Epidermal melanocyte (primary cell): ENCODE results near the gene VSNL1.

Source experiments
- DNase-seq: peaks from one replicate; pipeline ENCODE4 v3.0.0; 2011; ENCODE audit warnings: low spot score; ENCODE audit not compliant: insufficient read length

Gene VSNL1

DNA sequence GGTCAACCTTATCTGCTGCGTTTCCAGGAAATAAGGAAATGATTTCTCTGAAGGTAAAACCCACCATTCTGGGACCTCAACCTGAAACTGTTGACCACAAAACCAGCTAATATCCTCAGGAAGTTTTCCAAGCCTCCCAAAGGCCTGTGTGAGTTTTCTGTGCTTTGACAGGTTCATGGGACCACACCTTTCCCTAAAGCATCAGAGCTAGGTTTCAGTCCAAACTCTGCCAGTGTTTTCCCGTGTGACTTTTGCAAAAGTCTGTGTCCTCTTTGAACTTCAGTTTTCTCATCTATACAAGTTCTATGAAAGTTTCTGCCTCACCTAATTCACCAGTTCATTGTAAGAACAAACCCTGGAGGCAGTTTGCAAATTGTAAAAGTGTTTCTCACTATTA lies 39.8 kb downstream of the VSNL1 start:
- no peak for DNase-seq

DNA sequence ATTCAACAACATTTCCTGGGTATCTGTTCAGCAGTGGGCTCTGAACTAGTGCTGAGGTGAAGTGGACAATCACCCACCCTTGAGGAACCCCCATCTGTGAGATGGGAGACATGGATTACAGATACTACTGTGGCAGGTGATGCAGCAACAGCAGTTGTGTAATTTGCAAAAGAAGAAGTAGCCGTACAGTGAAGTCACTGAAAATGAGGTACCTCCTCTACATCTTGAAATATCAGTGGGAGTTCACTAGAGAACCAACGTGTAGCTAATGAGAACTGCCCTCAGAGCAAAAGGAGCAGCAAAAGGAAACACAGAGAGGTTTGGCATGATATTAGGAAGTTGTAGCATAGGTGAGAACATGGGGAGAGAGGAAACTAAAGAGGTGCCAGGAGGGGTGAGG lies 41.3 kb downstream of the VSNL1 start:
- DNase-seq: no peak

- no peak for DNase-seq
Observed at GRCh38 chr2:17583166-17583565, 42.7 kb downstream of the VSNL1 start.

GRCh38 chr2:17583646-17584045 lies 43.1 kb downstream of the VSNL1 start:
- DNase-seq: no peak

- DNase-seq: no peak
Observed at GRCh38 chr2:17584689-17585088, 44.2 kb downstream of the VSNL1 start.

DNA sequence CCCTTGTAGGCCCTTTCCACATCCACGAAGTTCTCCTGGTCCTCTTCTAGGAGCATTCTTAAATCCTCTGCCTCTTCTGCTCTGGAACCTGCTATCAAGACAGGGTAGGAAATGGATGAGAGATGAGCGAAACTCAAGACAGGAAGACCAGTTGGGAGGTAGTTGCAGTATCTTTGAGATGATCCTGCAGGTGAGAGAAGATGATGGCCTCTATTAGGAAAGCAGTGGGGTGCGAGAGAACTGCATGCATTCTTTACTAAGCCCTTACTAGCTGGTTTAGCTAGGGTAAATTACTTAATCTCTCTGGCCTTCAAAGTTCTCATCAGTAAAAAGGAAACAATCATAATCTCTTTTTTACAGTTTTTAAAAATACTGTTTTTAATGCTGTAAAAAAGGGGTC lies 47.0 kb downstream of the VSNL1 start:
- no peak for DNase-seq

GRCh38 chr2:17588031-17588430 lies 47.5 kb downstream of the VSNL1 start:
- no peak for DNase-seq

DNA sequence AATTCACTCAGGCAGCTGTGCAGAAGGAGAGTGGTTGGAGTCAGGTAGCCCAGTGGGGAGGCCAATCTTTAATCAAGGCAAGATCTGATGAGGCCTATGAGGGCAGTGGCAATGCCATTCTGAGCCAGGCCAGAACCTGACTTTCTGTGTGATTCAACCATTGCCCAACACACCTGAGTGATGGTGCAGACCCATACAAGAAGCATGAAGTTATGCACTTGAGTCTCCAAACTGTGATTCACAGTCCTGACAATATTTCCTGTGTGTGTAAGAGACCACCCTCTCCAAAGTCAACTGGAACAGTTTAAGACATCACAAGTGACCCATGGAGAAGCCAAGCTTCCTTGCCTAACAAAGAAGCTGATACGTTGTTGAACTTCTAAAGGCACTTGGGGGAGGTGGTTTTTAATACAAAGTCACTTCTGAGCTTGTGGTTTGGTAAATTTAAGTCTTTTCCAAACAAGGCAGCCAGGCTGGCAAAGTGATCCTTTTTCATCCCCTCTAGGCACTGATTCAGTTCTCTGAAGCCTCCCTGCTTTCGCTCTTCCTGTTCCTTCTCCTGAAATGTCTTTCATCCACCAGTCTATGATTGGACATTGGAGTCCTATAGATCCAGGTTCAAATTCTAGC lies 49.0 kb downstream of the VSNL1 start:
- DNase-seq: no peak

- DNase-seq: no peak
Observed at GRCh38 chr2:17590342-17590911, 49.9 kb downstream of the VSNL1 start.

- no peak for DNase-seq
Observed at GRCh38 chr2:17591846-17592245, 51.4 kb downstream of the VSNL1 start.

- DNase-seq: no peak
Observed at GRCh38 chr2:17592731-17593409, 52.4 kb downstream of the VSNL1 start.

DNA sequence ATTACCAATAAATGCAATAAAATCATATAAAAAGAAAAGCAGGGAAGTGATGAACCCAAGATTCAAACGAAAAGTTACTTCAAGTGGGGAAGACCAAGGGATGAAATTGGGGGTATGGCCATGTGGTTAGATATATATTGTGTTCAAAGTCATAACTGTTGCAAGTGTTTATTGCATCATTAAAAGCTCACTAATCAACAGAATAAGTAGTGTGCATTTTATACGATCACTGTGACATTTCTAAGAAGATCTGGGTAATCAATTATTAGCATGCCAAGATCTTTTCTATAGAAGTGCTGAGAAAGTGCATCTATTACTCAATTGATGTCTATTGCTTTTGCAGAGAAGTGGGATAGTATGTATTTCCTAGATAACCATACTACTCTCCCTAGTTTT lies 52.9 kb downstream of the VSNL1 start:
- no peak for DNase-seq

- DNase-seq: no peak
Observed at GRCh38 chr2:17593841-17594491, 53.5 kb downstream of the VSNL1 start.

DNA sequence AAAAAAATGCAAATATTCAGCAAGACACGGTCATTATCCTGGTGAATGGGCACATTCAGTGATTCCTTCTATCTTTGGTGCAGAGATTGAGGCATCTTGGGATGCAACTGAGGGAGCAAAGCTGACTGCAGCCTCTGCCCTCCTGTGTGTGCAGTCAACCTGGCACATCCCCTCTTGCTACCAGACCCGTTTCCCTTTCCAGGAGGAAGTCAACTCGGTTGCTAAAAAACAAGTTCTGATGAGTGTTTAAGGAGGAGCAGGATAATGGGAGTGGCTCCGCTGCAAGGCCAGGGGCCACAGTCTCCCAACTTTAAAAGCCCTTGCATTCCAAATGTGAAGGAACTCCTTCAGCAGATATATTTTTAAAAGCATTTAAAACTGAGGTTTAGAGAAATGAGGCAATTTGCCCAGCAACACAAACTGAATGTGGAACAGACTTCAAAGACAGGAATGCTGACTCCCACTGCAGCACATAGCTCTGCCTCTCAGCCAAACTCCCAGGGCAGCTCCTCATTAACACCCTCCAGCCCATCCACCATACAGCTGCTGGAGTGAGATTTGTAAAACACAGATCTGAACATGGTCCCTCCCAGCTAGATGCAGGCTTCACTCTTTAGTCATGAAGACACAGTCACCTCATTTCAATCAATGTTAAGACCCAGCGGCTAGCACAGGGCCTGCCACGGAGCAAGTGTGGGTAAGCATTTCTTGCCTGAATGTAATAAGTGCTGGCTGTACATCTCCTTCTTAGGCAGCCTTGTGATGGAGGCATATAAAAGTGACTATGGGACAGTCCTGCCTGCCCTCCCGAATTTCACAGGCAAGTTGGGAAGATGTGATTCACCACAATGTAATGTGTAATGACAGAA lies 54.3 kb downstream of the VSNL1 start:
- no peak for DNase-seq

GRCh38 chr2:17599617-17600016 lies 59.1 kb downstream of the VSNL1 start:
- DNase-seq: no peak

GRCh38 chr2:17600556-17601204 lies 60.2 kb downstream of the VSNL1 start:
- no peak for DNase-seq

DNA sequence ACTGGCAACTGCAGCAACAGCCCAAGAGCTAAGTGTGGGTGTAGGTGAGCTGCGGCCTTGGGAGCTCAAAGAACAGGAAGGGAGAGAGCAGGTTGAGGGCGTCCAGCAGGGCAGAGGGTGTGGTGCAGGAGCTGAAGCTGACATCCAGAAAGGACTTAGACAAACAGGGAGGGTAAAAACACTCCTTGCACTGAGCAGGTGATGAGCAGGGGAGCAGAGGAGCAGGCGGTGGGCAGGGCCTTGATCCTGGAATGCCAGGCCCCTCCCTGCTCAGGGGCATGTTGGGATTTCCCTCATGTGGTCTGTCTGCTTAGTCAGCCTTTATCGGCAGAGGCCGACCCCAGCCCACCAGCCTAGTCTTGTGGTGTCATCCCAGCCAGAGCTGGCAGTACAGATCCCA lies 63.6 kb downstream of the VSNL1 start:
- DNase-seq: no peak

- no peak for DNase-seq
Observed at GRCh38 chr2:17605696-17606095, 65.2 kb downstream of the VSNL1 start.

DNA sequence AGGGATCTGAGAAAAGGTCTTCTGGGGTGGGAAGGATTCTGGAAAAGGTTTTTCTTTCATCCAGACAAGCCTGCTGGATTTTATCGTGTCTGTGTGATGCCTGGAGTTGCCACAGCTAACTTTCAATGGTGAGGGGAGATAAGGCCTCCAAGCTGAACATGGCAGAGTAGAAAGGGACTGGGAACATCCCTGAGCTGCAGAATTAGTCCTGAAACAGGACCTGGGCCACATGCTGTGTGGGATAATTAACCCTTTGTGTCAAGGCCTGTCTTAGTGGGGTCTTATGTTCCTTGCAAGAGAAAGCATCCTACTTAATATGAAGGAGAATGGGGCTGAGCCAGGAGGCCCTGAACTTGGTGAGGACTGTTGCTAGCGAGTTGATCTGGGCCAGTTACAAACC lies 66.4 kb downstream of the VSNL1 start:
- DNase-seq: no peak

DNA sequence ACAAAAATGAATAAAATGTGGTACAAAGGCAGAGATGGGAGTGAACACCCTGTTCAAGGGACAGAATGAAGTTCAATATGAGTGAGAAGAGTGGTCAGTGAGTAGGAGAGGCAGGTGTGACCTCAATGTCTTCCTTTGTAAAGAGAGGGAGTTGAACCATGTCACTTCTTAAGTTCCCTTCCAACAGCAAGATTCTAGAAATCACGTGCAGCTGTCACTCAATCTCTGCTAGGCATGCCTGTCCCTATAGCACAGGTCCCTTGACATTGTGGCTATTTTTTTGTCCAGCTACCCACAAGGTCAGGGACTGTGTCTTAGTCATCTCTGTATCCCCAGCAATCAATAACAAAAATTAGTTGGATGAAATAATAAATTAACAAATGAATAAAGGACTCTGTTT lies 66.9 kb downstream of the VSNL1 start:
- no peak for DNase-seq

- DNase-seq: no peak
Observed at GRCh38 chr2:17608251-17608650, 67.8 kb downstream of the VSNL1 start.
